ENCODE measurements around the gene ZCCHC4. TPM values are rescaled to one million over a fixed set of nuclear protein-coding genes. Genes with fewer than 3 reads are reported as not detected.

The ZCCHC4 gene
- total and polyA plus RNA-seq, 2 of the 4 experiments (the other 2 are of a cell fraction) = 7.9 to 8.1 TPM

DNA sequence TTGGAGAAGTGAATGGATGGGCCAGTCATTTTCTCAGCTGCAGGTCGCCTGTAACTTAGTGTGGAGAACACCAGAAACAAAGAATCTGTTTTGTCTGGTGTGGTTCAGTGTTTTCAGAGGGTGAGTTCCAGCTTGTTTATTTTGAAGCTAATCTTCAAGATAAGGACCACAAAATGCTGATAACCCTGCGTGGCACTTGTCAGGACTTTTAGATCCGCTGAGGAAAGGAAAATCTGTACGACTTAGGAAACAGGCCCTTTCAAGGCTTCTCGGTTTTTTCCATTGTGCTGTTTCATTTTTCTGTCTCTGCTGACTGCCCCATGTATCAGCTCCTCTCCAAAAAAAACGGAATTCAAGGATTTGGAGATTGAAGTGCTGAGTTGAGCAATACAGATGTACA is 55.7 kb downstream of the ZCCHC4 start:
- H2BK20ac ChIP-seq (ENCODE audit: low read depth, low read length) = no peak overlapping the region
- intact Hi-C loops (cut with micrococcal nuclease) = loop anchor here (5.0 to 10.0 kb wide), 2 partner anchors 134 to 881 kb away; partner anchors contain the start of gene PI4K2B
- H3K27ac ChIP-seq (ENCODE audit: insufficient read depth, low read length) = no peak overlapping the region
- CTCF ChIA-PET = interaction anchor here (1.3 to 3.1 kb wide), 4 partner anchors 17 to 388 kb away, joined by 3 to 15 read pairs (median 6); partner anchors contain the start of gene ZCCHC4
- ATAC-seq (ENCODE audit: low read depth) = no peak
- no peak overlapping the region for H4K5ac ChIP-seq (ENCODE audit: low read depth, low read length)
- no peak overlapping the region for H3K56ac ChIP-seq (ENCODE audit: extremely low read depth, insufficient read depth, low read length)
- no peaks in the 10 kb centered on the region for H4K20me1 ChIP-seq (ENCODE audit: insufficient read depth, low read length)
- H3K9ac ChIP-seq (ENCODE audit: low read depth, low read length) = no peak overlapping the region
- no peak overlapping the region for H2BK15ac ChIP-seq (ENCODE audit: low read depth, low read length)
- H3K9me1 ChIP-seq (ENCODE audit: insufficient read depth, low read length) = no peaks in the 10 kb centered on the region
- no peaks in the 10 kb centered on the region for H3K79me1 ChIP-seq (ENCODE audit: low read depth in 1 of 2, low read length in 2 of 2)
- H4K91ac ChIP-seq (ENCODE audit: insufficient read depth, low read depth, low read length) = no peak overlapping the region
- H2AK9ac ChIP-seq (replicated peaks; ENCODE audit: low read depth, low read length, poor library complexity) = no peak overlapping the region
- no peaks in the 10 kb centered on the region for H3K4me1 ChIP-seq (ENCODE audit: control insufficient read depth, insufficient read depth, low read length)
- 40% methylated on average over 1 of the region's 6 CpGs; no CpG with 5 or more reads in 1 of the 2 experiments for WGBS, 2 experiments (ENCODE audit: extremely low coverage in 2 of 2, insufficient read length in 1 of 2)
- no peak overlapping the region for H2AFZ ChIP-seq (replicated peaks; ENCODE audit: low read length, poor library complexity)
- H3K18ac ChIP-seq (ENCODE audit: low read depth, low read length) = no peak overlapping the region
- TF ChIP-seq RCOR1 (IDR thresholded peaks at IDR 0.05; ENCODE audit: insufficient replicate concordance, low read length) (no peak), POLR2A (IDR thresholded peaks at IDR 0.05; ENCODE audit: low read depth, low read length) (no peak), SMC3 (IDR thresholded peaks at IDR 0.05; ENCODE audit: low read depth, low read length) (no peak), FOS (IDR thresholded peaks at IDR 0.05; ENCODE audit: low read depth, low read length) (no peak), MAFK (IDR thresholded peaks at IDR 0.05; ENCODE audit: low read depth, low read length) (no peak), MAZ (IDR thresholded peaks at IDR 0.05; ENCODE audit: borderline replicate concordance, low read depth, low read length) (no peak), NFE2L2 (IDR thresholded peaks at IDR 0.05; ENCODE audit: low read depth, low read length) (no peak), ELK1 (IDR thresholded peaks at IDR 0.05; ENCODE audit: borderline replicate concordance, low read depth, low read length) (no peak), CEBPB (IDR thresholded peaks at IDR 0.05; ENCODE audit: low read depth, low read length) (no peak), RFX5 (IDR thresholded peaks at IDR 0.05; ENCODE audit: low read depth, low read length) (no peak), BHLHE40 (IDR thresholded peaks at IDR 0.05; ENCODE audit: low read depth, low read length) (no peak), MXI1 (IDR thresholded peaks at IDR 0.05; ENCODE audit: borderline replicate concordance, low read depth, low read length) (no peak), CHD1 (IDR thresholded peaks at IDR 0.05; ENCODE audit: low read depth, low read length) (no peak), USF2 (IDR thresholded peaks at IDR 0.05; ENCODE audit: low read depth, low read length) (no peak), RAD21 (IDR thresholded peaks at IDR 0.05; ENCODE audit: low read length) (no peak)
- TF ChIP-seq, protein P1, sequence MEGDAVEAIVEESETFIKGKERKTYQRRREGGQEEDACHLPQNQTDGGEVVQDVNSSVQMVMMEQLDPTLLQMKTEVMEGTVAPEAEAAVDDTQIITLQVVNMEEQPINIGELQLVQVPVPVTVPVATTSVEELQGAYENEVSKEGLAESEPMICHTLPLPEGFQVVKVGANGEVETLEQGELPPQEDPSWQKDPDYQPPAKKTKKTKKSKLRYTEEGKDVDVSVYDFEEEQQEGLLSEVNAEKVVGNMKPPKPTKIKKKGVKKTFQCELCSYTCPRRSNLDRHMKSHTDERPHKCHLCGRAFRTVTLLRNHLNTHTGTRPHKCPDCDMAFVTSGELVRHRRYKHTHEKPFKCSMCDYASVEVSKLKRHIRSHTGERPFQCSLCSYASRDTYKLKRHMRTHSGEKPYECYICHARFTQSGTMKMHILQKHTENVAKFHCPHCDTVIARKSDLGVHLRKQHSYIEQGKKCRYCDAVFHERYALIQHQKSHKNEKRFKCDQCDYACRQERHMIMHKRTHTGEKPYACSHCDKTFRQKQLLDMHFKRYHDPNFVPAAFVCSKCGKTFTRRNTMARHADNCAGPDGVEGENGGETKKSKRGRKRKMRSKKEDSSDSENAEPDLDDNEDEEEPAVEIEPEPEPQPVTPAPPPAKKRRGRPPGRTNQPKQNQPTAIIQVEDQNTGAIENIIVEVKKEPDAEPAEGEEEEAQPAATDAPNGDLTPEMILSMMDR (conservative IDR thresholded peaks at IDR 0.05; ENCODE audit: low read depth, low read length) = no peak
- no peak overlapping the region for H3K4me2 ChIP-seq (ENCODE audit: low read depth, low read length)
- no peak overlapping the region for H3K4me3 ChIP-seq (ENCODE audit: insufficient read depth, low read depth, low read length)
- H3K4ac ChIP-seq (ENCODE audit: low read depth, low read length) = no peak overlapping the region
- H2AK5ac ChIP-seq (ENCODE audit: low read depth, low read length) = no peak overlapping the region
- H3K14ac ChIP-seq (replicated peaks; ENCODE audit: low read depth, low read length) = no peak overlapping the region
- no peak overlapping the region for H4K8ac ChIP-seq (ENCODE audit: low read depth in 2 of 2, low read length in 2 of 2)
- BruUV-seq (replicated peaks) = no TSS peak
- H2BK5ac ChIP-seq (ENCODE audit: low read depth, low read length, poor library complexity, severe bottlenecking) = no peak overlapping the region
- in situ Hi-C loops (cut with MboI; ENCODE audit: low sequenced_read_pairs) = loop anchor here (10.0 to 25.0 kb wide), 2 partner anchors 184 to 381 kb away; no protein-coding TSS in a partner anchor
- dilution Hi-C loops (cut with HindIII; ENCODE audit: low sequenced_read_pairs, unreplicated experiment) = no loop called here
- no peaks in the 10 kb centered on the region for H3K9me3 ChIP-seq (ENCODE audit: control insufficient read depth, insufficient read depth, low read length)
- H2BK120ac ChIP-seq (ENCODE audit: low read depth, low read length) = no peak overlapping the region
- no peak for DNase-seq
- H3K23ac ChIP-seq (ENCODE audit: low read depth, low read length) = no peak overlapping the region
- peaks cover 8% of the 10 kb centered on the region for H3K36me3 ChIP-seq (ENCODE audit: control insufficient read depth, insufficient read depth, low read length)
- H3K27me3 ChIP-seq (ENCODE audit: control insufficient read depth, insufficient read depth, low read length) = no peaks in the 10 kb centered on the region
- POLR2A ChIA-PET (ENCODE audit: unreplicated experiment) = no interaction called here

All from IMR-90 (cell line).